Loucy (cell line): Measurements from ENCODE around the gene PRKCE.

Experiments used
- H2AFZ ChIP-seq: fragments of 200-600 bp; sonication (generic); 2 replicates; pipeline ENCODE4 v1.6.0; 2016; ENCODE audit warnings: antibody characterized with exemption, mild to moderate bottlenecking, low read length, moderate library complexity
- H3F3A ChIP-seq: fragments of 200-600 bp; 2 replicates; pipeline ENCODE4 v1.6.0; 2016; ENCODE audit warnings: antibody characterized with exemption, low read depth, mild to moderate bottlenecking
- H3K27me3 ChIP-seq: fragments of 200-600 bp; sonication (generic); 2 replicates; pipeline ENCODE4 v1.6.1; 2014; ENCODE audit warnings: low read length, mild to moderate bottlenecking; ENCODE audit not compliant: insufficient read depth, poor library complexity, severe bottlenecking
- H3K36me3 ChIP-seq: fragments of 200-600 bp; sonication (generic); 2 replicates; pipeline ENCODE4 v1.6.1; 2016; ENCODE audit warnings: low read length; ENCODE audit not compliant: insufficient read depth
- H3K4me1 ChIP-seq: fragments of 200-600 bp; sonication (generic); 2 replicates; pipeline ENCODE4 v1.5.1; 2014; ENCODE audit warnings: low read length, mild to moderate bottlenecking; ENCODE audit not compliant: insufficient read depth, poor library complexity, severe bottlenecking
- H3K4me2 ChIP-seq: fragments of 200-600 bp; sonication (generic); 2 replicates; pipeline ENCODE4 v1.6.0; 2014; ENCODE audit warnings: antibody characterized with exemption, low read length, low read depth, mild to moderate bottlenecking; ENCODE audit not compliant: poor library complexity, severe bottlenecking
- H3K4me3 ChIP-seq: fragments of 200-600 bp; sonication (generic); 2 replicates; pipeline ENCODE4 v1.5.1; 2014; ENCODE audit warnings: low read length, mild to moderate bottlenecking, mixed read lengths; ENCODE audit not compliant: poor library complexity, severe bottlenecking
- H3K79me2 ChIP-seq: fragments of 200-600 bp; sonication (generic); 2 replicates; pipeline ENCODE4 v1.6.1; 2014; ENCODE audit warnings: low read length; ENCODE audit not compliant: insufficient read depth
- H3K9ac ChIP-seq: fragments of 200-600 bp; sonication (generic); 2 replicates; pipeline ENCODE4 v1.6.0; 2014; ENCODE audit warnings: mild to moderate bottlenecking, low read depth, low read length, moderate library complexity; ENCODE audit not compliant: poor library complexity, severe bottlenecking
- H3K9me2 ChIP-seq: fragments of 200-600 bp; sonication (generic); replicated peaks from 2 replicates; pipeline ENCODE4 v1.6.1; 2016; ENCODE audit warnings: low read depth, low read length, mixed read lengths
- H3K9me3 ChIP-seq: fragments of 200-600 bp; sonication (generic); 2 replicates; pipeline ENCODE4 v1.6.1; 2014; ENCODE audit warnings: mild to moderate bottlenecking, antibody characterized with exemption, low read length, low read depth; ENCODE audit not compliant: insufficient read depth
- H4K20me1 ChIP-seq: fragments of 200-600 bp; sonication (generic); 2 replicates; pipeline ENCODE4 v1.6.0; 2014; ENCODE audit warnings: antibody characterized with exemption, low read length, mild to moderate bottlenecking; ENCODE audit not compliant: insufficient read depth, poor library complexity, severe bottlenecking
- CTCF ChIP-seq: fragments of 200-600 bp; sonication (generic); conservative IDR thresholded peaks from 2 replicates; pipeline ENCODE4 v1.5.1; 2014; ENCODE audit warnings: mild to moderate bottlenecking, antibody characterized with exemption, low read length
- EZH2phosphoT487 ChIP-seq: fragments of 200-600 bp; IDR thresholded peaks from 2 replicates; pipeline ENCODE4 v1.6.1; 2018; ENCODE audit warnings: antibody characterized with exemption, mild to moderate bottlenecking, moderate library complexity, borderline replicate concordance

PRKCE gene

GRCh38 chr2:45984896-45985473 is 333.5 kb downstream of the PRKCE start:
- Histone ChIP-seq H3K9me2 (no peaks in the 10 kb centered on the region), H3F3A (no peaks in the 10 kb centered on the region), H3K79me2 (no peaks in the 10 kb centered on the region), H3K4me1 (no peaks in the 10 kb centered on the region), H3K9ac (no peak overlapping the region), H3K27me3 (no peaks in the 10 kb centered on the region), H3K36me3 (peaks cover 53% of the 10 kb centered on the region; the same call in 1 of the 2 replicates), H2AFZ (no peak overlapping the region), H3K4me2 (no peak overlapping the region), H3K4me3 (no peak overlapping the region), H4K20me1 (no peaks in the 10 kb centered on the region), H3K9me3 (no peaks in the 10 kb centered on the region)
- TF ChIP-seq CTCF (no peak), EZH2phosphoT487 (no peak)

GRCh38 chr2:45986509-45986908 is 335.0 kb downstream of the PRKCE start:
- no peak overlapping the region for H2AFZ ChIP-seq

GRCh38 chr2:45987856-45988255 is 336.4 kb downstream of the PRKCE start:
- Histone ChIP-seq H3K9me3 (no peaks in the 10 kb centered on the region), H3K27me3 (no peaks in the 10 kb centered on the region), H3F3A (no peaks in the 10 kb centered on the region), H3K4me3 (no peak overlapping the region), H3K4me1 (no peaks in the 10 kb centered on the region), H2AFZ (no peak overlapping the region), H3K4me2 (no peak overlapping the region), H3K79me2 (no peaks in the 10 kb centered on the region), H3K36me3 (peaks cover 29% of the 10 kb centered on the region; the same call in 1 of the 2 replicates), H3K9me2 (no peaks in the 10 kb centered on the region), H4K20me1 (no peaks in the 10 kb centered on the region), H3K9ac (no peak overlapping the region)
- TF ChIP-seq EZH2phosphoT487 (no peak), CTCF (no peak)

More at GRCh38 chr2:45986509-45986908, 335.0 kb downstream of the PRKCE start:
- Histone ChIP-seq H3K9me3 (no peaks in the 10 kb centered on the region), H4K20me1 (no peaks in the 10 kb centered on the region), H3F3A (no peaks in the 10 kb centered on the region), H3K4me2 (no peak overlapping the region), H3K27me3 (no peaks in the 10 kb centered on the region), H3K36me3 (peaks cover 42% of the 10 kb centered on the region; the same call in 1 of the 2 replicates), H3K4me1 (no peaks in the 10 kb centered on the region), H3K9ac (no peak overlapping the region), H3K79me2 (no peaks in the 10 kb centered on the region), H3K9me2 (no peaks in the 10 kb centered on the region), H3K4me3 (no peak overlapping the region)
- no peak for TF ChIP-seq EZH2phosphoT487
- no peak for TF ChIP-seq CTCF
